B cell (primary cell): ENCODE data around the gene MYH11.

Experiments
- CTCF ChIP-seq: fragments of 200-600 bp; IDR thresholded peaks from one replicate; pipeline ENCODE4 v1.8.0; 2022; ENCODE audit warnings: antibody characterized with exemption, mild to moderate bottlenecking
- EZH2 ChIP-seq: IDR thresholded peaks from 2 replicates; pipeline ENCODE4 v1.6.1; 2012; ENCODE audit warnings: borderline replicate concordance, low read depth, mild to moderate bottlenecking, moderate library complexity, low read length; ENCODE audit not compliant: insufficient read depth, poor library complexity, severe bottlenecking

GRCh38 chr16:15765116-15765515, 91.7 kb downstream of the MYH11 start:
- no peak for TF ChIP-seq EZH2
- TF ChIP-seq CTCF, result no peak
